ENCODE results near the gene ADGRD2. TPM values are rescaled to one million over a fixed set of nuclear protein-coding genes. Genes with fewer than 3 reads are reported as not detected.

ADGRD2 gene
- total RNA-seq, 4 donors from 2014 or later: not detected

- no peak for TF ChIP-seq POLR2A (IDR thresholded peaks at IDR 0.05)
- TF ChIP-seq CTCF (IDR thresholded peaks at IDR 0.05): no peak
These were observed 38.6 kb upstream of the ADGRD2 start for GRCh38 chr9:124411514-124412227.

GRCh38 chr9:124412228-124412575 is 38.0 kb upstream of the ADGRD2 start:
- no peaks in the 10 kb centered on the region for H3K27me3 ChIP-seq
- no peak for DNase-seq
- H3K4me1 ChIP-seq: peaks cover 0 to 15% (median 5%) of the 10 kb centered on the region in 4 donors
- no peak overlapping the region for H3K4me3 ChIP-seq
- H3K9me3 ChIP-seq: no peaks in the 10 kb centered on the region
- H3K27ac ChIP-seq: no peak overlapping the region
- TF ChIP-seq CTCF (IDR thresholded peaks at IDR 0.05) (no peak), POLR2A (IDR thresholded peaks at IDR 0.05) (no peak)
- peaks cover 0 to 65% (median 0%) of the 10 kb centered on the region in 3 donors for H3K36me3 ChIP-seq

More at GRCh38 chr9:124411514-124412227, 38.6 kb upstream of the ADGRD2 start:
- DNase-seq: no peak
- Histone ChIP-seq H3K27me3 (no peaks in the 10 kb centered on the region), H3K4me3 (no peak overlapping the region), H3K36me3 (peaks cover 0 to 70% (median 0%) of the 10 kb centered on the region in 3 donors), H3K9me3 (no peaks in the 10 kb centered on the region), H3K4me1 (peaks cover 0 to 15% (median 5%) of the 10 kb centered on the region in 4 donors), H3K27ac (no peak overlapping the region)

GRCh38 chr9:124414612-124415011 is 35.6 kb upstream of the ADGRD2 start:
- Histone ChIP-seq H3K36me3 (peaks cover 0 to 42% (median 0%) of the 10 kb centered on the region in 3 donors), H3K4me1 (peaks cover 0 to 15% (median 5%) of the 10 kb centered on the region in 4 donors), H3K27ac (peak overlapping the region in 3 of 4 donors; percentile 40 to 69 (median 69)), H3K27me3 (no peaks in the 10 kb centered on the region), H3K9me3 (no peaks in the 10 kb centered on the region), H3K4me3 (peak overlapping the region; percentile 71 to 91 (median 80))
- no peak for DNase-seq
- TF ChIP-seq POLR2A (IDR thresholded peaks at IDR 0.05) (no peak), CTCF (IDR thresholded peaks at IDR 0.05) (no peak)

- no peaks in the 10 kb centered on the region for H3K27me3 ChIP-seq
- peak within 1 kb of the TSS; percentile 71 to 91 (median 80) for H3K4me3 ChIP-seq
- peak; percentile 72 to 93 (median 87) for TF ChIP-seq CTCF (IDR thresholded peaks at IDR 0.05)
- TF ChIP-seq POLR2A (IDR thresholded peaks at IDR 0.05): peak; percentile 32 to 33
- no peaks in the 10 kb centered on the region for H3K9me3 ChIP-seq
- peak within 1 kb of the TSS; percentile 10 to 69 (median 54) for H3K27ac ChIP-seq
- H3K4me1 ChIP-seq: peaks cover 0 to 15% (median 5%) of the 10 kb centered on the region in 4 donors
- peaks cover 0 to 35% (median 0%) of the 10 kb centered on the region in 3 donors for H3K36me3 ChIP-seq
- peak; percentile 97 to 99 (median 97) for DNase-seq
These were observed 35.0 kb upstream of the ADGRD2 start, which contains the start of gene PSMB7 for GRCh38 chr9:124415102-124415851. Gene PSMB7, minus strand, starts transcription at chr9:124415442. Its CDS starts 17 bp downstream, at chr9:124415425.

GRCh38 chr9:124415852-124416484 is 34.3 kb upstream of the ADGRD2 start:
- no peak for TF ChIP-seq CTCF (IDR thresholded peaks at IDR 0.05)
- TF ChIP-seq POLR2A (IDR thresholded peaks at IDR 0.05): no peak
- no peaks in the 10 kb centered on the region for H3K27me3 ChIP-seq
- no peak for DNase-seq
- H3K9me3 ChIP-seq: no peaks in the 10 kb centered on the region
- peaks cover 0 to 29% (median 0%) of the 10 kb centered on the region in 3 donors for H3K36me3 ChIP-seq
- H3K27ac ChIP-seq: no peak overlapping the region
- H3K4me1 ChIP-seq: peaks cover 0 to 15% (median 5%) of the 10 kb centered on the region in 4 donors
- H3K4me3 ChIP-seq: peak overlapping the region in 3 of 4 donors; percentile 71 to 91 (median 73)

Data from Peyer's patch (tissue), 4 donors.